HL-60 (cell line): ENCODE results near the gene MORN2.

ENCODE experiments used
- DNase-seq, 2 experiments: peaks; one replicate each; pipeline ENCODE4 v3.0.0-alpha.2; 2010 to 2020; ENCODE audit warnings: low read depth in 1 of 2, low spot score in 1 of 2
- H3K27ac ChIP-seq: fragments of 250-450 bp; sonication (Bioruptor Pico); replicated peaks from 2 replicates; pipeline ENCODE4 v1.5.1; 2020; ENCODE audit warnings: mild to moderate bottlenecking, moderate library complexity
- H3K27me3 ChIP-seq: fragments of 250-450 bp; sonication (Bioruptor Pico); 2 replicates; pipeline ENCODE4 v1.5.1; 2021; ENCODE audit warnings: mild to moderate bottlenecking, moderate library complexity; ENCODE audit not compliant: insufficient read depth, poor library complexity, severe bottlenecking
- H3K4me3 ChIP-seq: replicated peaks from 2 replicates; pipeline ENCODE4 v1.5.1; 2011; ENCODE audit warnings: mild to moderate bottlenecking, control low read depth, low read length; ENCODE audit not compliant: insufficient read depth
- GABPA ChIP-seq: IDR thresholded peaks from 2 replicates; pipeline ENCODE4 v1.6.1; 2012; ENCODE audit warnings: low read depth
- POLR2AphosphoS5 ChIP-seq: IDR thresholded peaks from 2 replicates; pipeline ENCODE4 v1.6.1; 2012; ENCODE audit warnings: low read depth
- SPI1 ChIP-seq: IDR thresholded peaks from 2 replicates; pipeline ENCODE4 v1.6.1; 2012; ENCODE audit warnings: low read depth, mild to moderate bottlenecking, borderline replicate concordance
- TF ChIP-seq, protein P1 (sequence below): IDR thresholded peaks from 2 replicates; pipeline ENCODE4 v1.6.1; 2012; ENCODE audit warnings: low read depth; ENCODE audit not compliant: insufficient replicate concordance
- TF ChIP-seq, protein P2 (sequence below): IDR thresholded peaks from one replicate; pipeline ENCODE4 v1.5.1; 2011; ENCODE audit warnings: low read length, control low read depth, inconsistent platforms; ENCODE audit not compliant: insufficient read depth

The MORN2 gene

DNA sequence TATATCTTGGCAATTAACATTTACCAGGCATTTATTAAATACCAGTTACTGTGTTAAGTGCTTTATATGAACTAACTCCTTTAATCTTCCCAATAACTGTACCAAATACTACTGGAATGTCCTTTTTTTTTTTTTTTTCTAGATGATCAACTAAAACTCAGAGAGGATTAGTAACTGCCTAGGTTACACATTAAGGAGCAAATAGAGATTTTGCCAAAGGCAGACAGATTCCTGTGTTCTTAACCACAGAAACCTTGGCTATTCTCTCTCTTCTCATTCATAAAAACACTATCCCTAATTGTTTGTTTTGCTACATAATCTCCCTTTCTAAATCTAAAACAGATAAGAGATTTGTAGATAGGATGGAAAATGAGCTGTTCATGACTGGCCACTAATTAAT, 13.3 kb upstream of the MORN2 start:
- TF ChIP-seq SPI1 (no peak), GABPA (no peak), POLR2AphosphoS5 (no peak)
- TF ChIP-seq, protein P1, sequence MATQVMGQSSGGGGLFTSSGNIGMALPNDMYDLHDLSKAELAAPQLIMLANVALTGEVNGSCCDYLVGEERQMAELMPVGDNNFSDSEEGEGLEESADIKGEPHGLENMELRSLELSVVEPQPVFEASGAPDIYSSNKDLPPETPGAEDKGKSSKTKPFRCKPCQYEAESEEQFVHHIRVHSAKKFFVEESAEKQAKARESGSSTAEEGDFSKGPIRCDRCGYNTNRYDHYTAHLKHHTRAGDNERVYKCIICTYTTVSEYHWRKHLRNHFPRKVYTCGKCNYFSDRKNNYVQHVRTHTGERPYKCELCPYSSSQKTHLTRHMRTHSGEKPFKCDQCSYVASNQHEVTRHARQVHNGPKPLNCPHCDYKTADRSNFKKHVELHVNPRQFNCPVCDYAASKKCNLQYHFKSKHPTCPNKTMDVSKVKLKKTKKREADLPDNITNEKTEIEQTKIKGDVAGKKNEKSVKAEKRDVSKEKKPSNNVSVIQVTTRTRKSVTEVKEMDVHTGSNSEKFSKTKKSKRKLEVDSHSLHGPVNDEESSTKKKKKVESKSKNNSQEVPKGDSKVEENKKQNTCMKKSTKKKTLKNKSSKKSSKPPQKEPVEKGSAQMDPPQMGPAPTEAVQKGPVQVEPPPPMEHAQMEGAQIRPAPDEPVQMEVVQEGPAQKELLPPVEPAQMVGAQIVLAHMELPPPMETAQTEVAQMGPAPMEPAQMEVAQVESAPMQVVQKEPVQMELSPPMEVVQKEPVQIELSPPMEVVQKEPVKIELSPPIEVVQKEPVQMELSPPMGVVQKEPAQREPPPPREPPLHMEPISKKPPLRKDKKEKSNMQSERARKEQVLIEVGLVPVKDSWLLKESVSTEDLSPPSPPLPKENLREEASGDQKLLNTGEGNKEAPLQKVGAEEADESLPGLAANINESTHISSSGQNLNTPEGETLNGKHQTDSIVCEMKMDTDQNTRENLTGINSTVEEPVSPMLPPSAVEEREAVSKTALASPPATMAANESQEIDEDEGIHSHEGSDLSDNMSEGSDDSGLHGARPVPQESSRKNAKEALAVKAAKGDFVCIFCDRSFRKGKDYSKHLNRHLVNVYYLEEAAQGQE = no peak
- TF ChIP-seq, protein P2, sequence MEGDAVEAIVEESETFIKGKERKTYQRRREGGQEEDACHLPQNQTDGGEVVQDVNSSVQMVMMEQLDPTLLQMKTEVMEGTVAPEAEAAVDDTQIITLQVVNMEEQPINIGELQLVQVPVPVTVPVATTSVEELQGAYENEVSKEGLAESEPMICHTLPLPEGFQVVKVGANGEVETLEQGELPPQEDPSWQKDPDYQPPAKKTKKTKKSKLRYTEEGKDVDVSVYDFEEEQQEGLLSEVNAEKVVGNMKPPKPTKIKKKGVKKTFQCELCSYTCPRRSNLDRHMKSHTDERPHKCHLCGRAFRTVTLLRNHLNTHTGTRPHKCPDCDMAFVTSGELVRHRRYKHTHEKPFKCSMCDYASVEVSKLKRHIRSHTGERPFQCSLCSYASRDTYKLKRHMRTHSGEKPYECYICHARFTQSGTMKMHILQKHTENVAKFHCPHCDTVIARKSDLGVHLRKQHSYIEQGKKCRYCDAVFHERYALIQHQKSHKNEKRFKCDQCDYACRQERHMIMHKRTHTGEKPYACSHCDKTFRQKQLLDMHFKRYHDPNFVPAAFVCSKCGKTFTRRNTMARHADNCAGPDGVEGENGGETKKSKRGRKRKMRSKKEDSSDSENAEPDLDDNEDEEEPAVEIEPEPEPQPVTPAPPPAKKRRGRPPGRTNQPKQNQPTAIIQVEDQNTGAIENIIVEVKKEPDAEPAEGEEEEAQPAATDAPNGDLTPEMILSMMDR = no peak
- DNase-seq = no peak
- Histone ChIP-seq H3K27ac (no peak overlapping the region), H3K27me3 (no peaks in the 10 kb centered on the region), H3K4me3 (no peak overlapping the region)

DNA sequence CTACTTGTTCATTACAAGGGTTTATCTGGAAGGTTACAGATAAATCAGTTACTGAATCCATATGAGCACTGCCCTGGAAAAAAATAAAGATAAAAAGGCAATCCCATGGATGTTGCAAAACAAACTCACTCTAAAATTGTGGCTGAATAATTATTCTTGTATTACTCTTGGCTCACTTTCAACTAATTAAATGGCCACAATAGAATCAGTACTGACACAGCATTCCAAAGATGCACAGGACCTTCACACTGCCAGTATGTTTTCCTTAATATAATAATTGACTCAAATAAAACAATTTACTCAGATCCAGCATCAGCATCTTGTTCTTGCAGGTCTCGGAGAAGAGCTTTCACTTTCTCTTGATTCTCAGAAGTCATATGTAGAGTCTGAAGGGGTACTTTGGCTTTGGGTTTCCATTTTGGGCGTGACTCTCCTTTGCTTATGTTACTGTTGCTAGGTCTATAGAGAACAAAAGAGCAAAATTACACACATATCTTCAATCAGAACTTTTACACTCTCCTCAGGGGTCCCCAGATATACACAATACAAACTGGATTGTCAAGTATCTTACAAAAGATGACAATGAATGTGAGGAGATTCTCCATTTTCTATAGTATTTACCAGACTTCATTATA, 12.6 kb upstream of the MORN2 start:
- Histone ChIP-seq H3K27me3 (no peaks in the 10 kb centered on the region), H3K4me3 (no peak overlapping the region), H3K27ac (no peak overlapping the region)
- DNase-seq = no peak
- TF ChIP-seq, protein P2 = no peak
- TF ChIP-seq GABPA = no peak
- TF ChIP-seq POLR2AphosphoS5 = no peak

DNA sequence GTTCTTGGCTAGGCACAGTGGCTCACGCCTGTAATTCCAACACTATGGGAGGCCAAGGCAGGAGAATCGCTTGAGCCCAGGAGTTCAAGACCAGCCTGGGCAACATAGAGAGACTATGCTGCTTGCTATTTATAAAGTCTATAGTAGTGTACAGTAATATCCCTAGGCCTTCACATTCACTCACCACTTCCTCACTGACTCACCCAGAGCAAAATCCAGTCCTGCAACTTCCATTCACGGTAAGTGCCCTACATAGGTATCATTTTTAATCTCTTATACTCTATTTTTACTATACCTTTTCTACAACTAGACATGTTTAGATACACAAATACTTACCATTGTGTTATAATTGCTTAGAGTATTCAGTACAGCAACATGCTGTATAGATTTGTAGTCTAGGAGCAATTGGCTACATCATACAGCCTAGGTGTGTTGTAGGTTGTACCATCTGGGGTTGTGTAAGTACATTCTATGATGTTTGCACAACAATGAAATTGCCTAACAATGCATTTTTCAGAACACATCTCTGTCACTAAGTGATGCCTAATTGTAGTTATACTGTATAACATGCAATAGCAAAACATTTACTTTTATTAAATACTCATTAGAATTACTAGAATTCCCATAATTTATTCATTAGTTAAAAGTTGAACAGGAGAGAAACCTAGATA, 8.9 kb upstream of the MORN2 start:
- TF ChIP-seq, protein P2 = no peak
- no peak for TF ChIP-seq POLR2AphosphoS5
- TF ChIP-seq, protein P1 = no peak
- TF ChIP-seq SPI1 = no peak
- no peak for TF ChIP-seq GABPA
- no peak overlapping the region for H3K4me3 ChIP-seq
- H3K27me3 ChIP-seq = no peaks in the 10 kb centered on the region
- H3K27ac ChIP-seq = no peak overlapping the region
- DNase-seq = peak in 1 of 2 experiments; percentile 15

DNA sequence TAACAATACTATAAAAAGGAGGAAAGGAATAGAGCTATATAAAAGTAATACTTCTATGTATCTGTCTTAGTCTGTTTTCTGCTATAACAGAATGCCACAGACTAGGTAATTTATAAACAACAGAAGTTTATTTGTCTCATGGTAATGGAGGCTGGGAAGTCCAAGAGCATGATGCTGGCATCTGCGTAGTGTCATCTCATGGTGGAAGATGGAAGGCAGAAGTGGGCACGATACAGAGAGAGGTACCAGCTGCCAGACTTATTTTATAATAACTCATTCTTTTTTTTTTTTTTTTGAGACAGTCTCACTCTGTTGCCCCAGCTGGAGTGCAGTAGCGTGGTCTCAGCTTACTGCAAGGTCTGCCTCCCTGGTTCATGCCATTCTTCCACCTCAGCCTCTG, 4.3 kb upstream of the MORN2 start:
- no peak overlapping the region for H3K4me3 ChIP-seq
- no peak for DNase-seq
- no peak overlapping the region for H3K27ac ChIP-seq
- TF ChIP-seq, protein P1 = no peak
- TF ChIP-seq, protein P2 = no peak
- TF ChIP-seq GABPA (no peak), POLR2AphosphoS5 (no peak), SPI1 (no peak)
- no peaks in the 10 kb centered on the region for H3K27me3 ChIP-seq
